CD4-positive, alpha-beta T cell treated with Interleukin-15 for 4 hours (primary cell): ENCODE data around the gene KLHL41.
"Not testable (repeated sequence)": the region's sequence is repeated elsewhere in the genome, so short reads cannot be mapped to it uniquely, and the experiment has no call there.

ENCODE experiments used
- DNase-seq: peaks from one replicate; pipeline ENCODE4 v3.0.0-alpha.2; 2020; ENCODE audit warnings: low spot score

KLHL41 gene

GRCh38 chr2:169572821-169573159 lies 63.3 kb downstream of the KLHL41 start:
- no peak for DNase-seq

- peak; percentile 89 for DNase-seq
Observed at GRCh38 chr2:169573160-169573973, 63.9 kb downstream of the KLHL41 start, which contains the start of gene FASTKD1. Gene FASTKD1, minus strand, starts transcription at chr2:169573865. Its CDS starts 1,836 bp downstream, at chr2:169572029.

GRCh38 chr2:169573974-169574299 lies 64.4 kb downstream of the KLHL41 start:
- no peak for DNase-seq

GRCh38 chr2:169574539-169574938 lies 65.0 kb downstream of the KLHL41 start:
- DNase-seq, result not testable (repeated sequence)

GRCh38 chr2:169575264-169575663 lies 65.8 kb downstream of the KLHL41 start:
- DNase-seq, result not testable (repeated sequence)
